WERI-Rb-1 (cell line): Measurements from ENCODE around the gene IL17C.

Source experiments
- DNase-seq: peaks from one replicate; pipeline ENCODE4 v3.0.0-alpha.2; 2020
- H3K27ac ChIP-seq: fragments of 250-450 bp; sonication (Bioruptor Pico); 2 replicates; pipeline ENCODE4 v1.5.1; 2020; ENCODE audit warnings: mild to moderate bottlenecking, moderate library complexity
- H3K27me3 ChIP-seq: fragments of 250-450 bp; sonication (Bioruptor Pico); 2 replicates; pipeline ENCODE4 v1.5.1; 2021; ENCODE audit warnings: mild to moderate bottlenecking, low read depth, moderate library complexity; ENCODE audit not compliant: insufficient read depth, severe bottlenecking
- H3K36me3 ChIP-seq: fragments of 250-450 bp; sonication (Bioruptor Pico); 2 replicates; pipeline ENCODE4 v1.5.1; 2020; ENCODE audit warnings: mild to moderate bottlenecking, moderate library complexity
- H3K4me3 ChIP-seq: 2 replicates; pipeline ENCODE4 v1.5.1; 2011; ENCODE audit warnings: low read depth, mild to moderate bottlenecking, control low read depth, low read length
- H3K9me3 ChIP-seq: fragments of 250-450 bp; sonication (Bioruptor Pico); 2 replicates; pipeline ENCODE4 v1.5.1; 2021; ENCODE audit warnings: mild to moderate bottlenecking, moderate library complexity; ENCODE audit not compliant: severe bottlenecking
- CTCF ChIP-seq: IDR thresholded peaks from 2 replicates; pipeline ENCODE4 v1.5.1; 2011; ENCODE audit warnings: low read depth, mild to moderate bottlenecking, control low read depth, inconsistent platforms, low read length

Gene IL17C

GRCh38 chr16:88657371-88657770 is 19.0 kb downstream of the IL17C start:
- no peak for TF ChIP-seq CTCF
- Histone ChIP-seq H3K4me3 (no peak overlapping the region), H3K9me3 (no peaks in the 10 kb centered on the region), H3K36me3 (no peaks in the 10 kb centered on the region; the same call in 1 of the 2 replicates), H3K27ac (no peak overlapping the region), H3K27me3 (no peaks in the 10 kb centered on the region)
- DNase-seq, result no peak

GRCh38 chr16:88658714-88659113 is 20.3 kb downstream of the IL17C start:
- H3K9me3 ChIP-seq, result no peaks in the 10 kb centered on the region
- no peaks in the 10 kb centered on the region; the same call in 1 of the 2 replicates for H3K36me3 ChIP-seq
- no peak for DNase-seq
- peak overlapping the region; percentile 29; the same call in 1 of the 2 replicates for H3K27ac ChIP-seq
- no peaks in the 10 kb centered on the region for H3K27me3 ChIP-seq
- H3K4me3 ChIP-seq, result no peak overlapping the region
- no peak for TF ChIP-seq CTCF

GRCh38 chr16:88659160-88659559 is 20.8 kb downstream of the IL17C start:
- Histone ChIP-seq H3K36me3 (no peaks in the 10 kb centered on the region; the same call in 1 of the 2 replicates), H3K9me3 (no peaks in the 10 kb centered on the region), H3K27ac (peak overlapping the region; percentile 29; the same call in 1 of the 2 replicates), H3K4me3 (no peak overlapping the region), H3K27me3 (no peaks in the 10 kb centered on the region)
- peak; percentile 34 for DNase-seq
- no peak for TF ChIP-seq CTCF

- H3K4me3 ChIP-seq, result no peak overlapping the region
- no peaks in the 10 kb centered on the region for H3K27me3 ChIP-seq
- DNase-seq, result no peak
- H3K36me3 ChIP-seq, result no peaks in the 10 kb centered on the region
- H3K27ac ChIP-seq, result no peak overlapping the region
- TF ChIP-seq CTCF, result no peak
- no peaks in the 10 kb centered on the region for H3K9me3 ChIP-seq
Observed at GRCh38 chr16:88661468-88661867, 23.1 kb downstream of the IL17C start.

GRCh38 chr16:88662222-88662842 is 24.0 kb downstream of the IL17C start:
- Histone ChIP-seq H3K27me3 (no peaks in the 10 kb centered on the region), H3K36me3 (no peaks in the 10 kb centered on the region), H3K9me3 (no peaks in the 10 kb centered on the region), H3K4me3 (peak overlapping the region; percentile 70), H3K27ac (peak overlapping the region; percentile 58)
- no peak for DNase-seq
- no peak for TF ChIP-seq CTCF
